Sigmoid colon (tissue), 4 donors: ENCODE results near the gene POLR3H.
A peak's percentile ranks its signal among the peaks of the same experiment; 100 is the strongest.

ENCODE experiments used
- CTCF ChIP-seq, 4 experiments: fragments of 450-650 bp in 3 of 4; fragments of 200-600 bp in 1 of 4; IDR thresholded peaks; one replicate each; pipeline ENCODE4 v1.5.1; 2016 to 2019; ENCODE audit warnings: antibody characterized with exemption in 4 of 4, mild to moderate bottlenecking in 3 of 4, moderate library complexity in 2 of 4
- EP300 ChIP-seq, 4 donors: sonication (generic); formaldehyde crosslinking; IDR thresholded peaks; one replicate each; pipeline ENCODE4 v1.6.1; 2017; ENCODE audit warnings: antibody characterized with exemption in 4 of 4
- POLR2AphosphoS5 ChIP-seq, 4 donors: sonication (generic); formaldehyde crosslinking; IDR thresholded peaks; one replicate each; pipeline ENCODE4 v1.6.1; 2017; ENCODE audit warnings: antibody characterized with exemption in 4 of 4

- TF ChIP-seq CTCF (IDR thresholded peaks at IDR 0.05) (peak; percentile 9 to 62 (median 50)), POLR2AphosphoS5 (IDR thresholded peaks at IDR 0.05) (peak in 3 of 4 donors; percentile 51 to 67 (median 55)), EP300 (IDR thresholded peaks at IDR 0.05) (peak in 1 of 4 donors; percentile 30)
Observed at GRCh38 chr22:41543854-41544670, at the start of gene POLR3H.
